T-helper 2 cell (primary cell): ENCODE data around the gene PALLD.
"Not testable (repeated sequence)": the region's sequence is repeated elsewhere in the genome, so short reads cannot be mapped to it uniquely, and the experiment has no call there.

Experiments
- DNase-seq, 5 experiments: peaks; one replicate each; pipeline versions ENCODE4 v3.0.0 to v3.0.0-alpha.2; 2012 to 2022
- total RNA-seq, 2 donors: gene quantifications; one replicate each; lab custom pipeline; 2026; lab: John Stamatoyannopoulos, UW

PALLD gene
- 0 to 1.1 reads per million in 2 donors for total RNA-seq

- no peak for DNase-seq
Measured at GRCh38 chr4:168496834-168497233, at the start of gene PALLD. Gene PALLD (plus strand): TSS chr4:168497052.

- not testable (repeated sequence) for DNase-seq
Measured at GRCh38 chr4:168449063-168449462, 47.8 kb upstream of the PALLD start.

- DNase-seq: peak in 1 of 5 experiments; percentile 65
Measured at GRCh38 chr4:168449719-168450452, 47.0 kb upstream of the PALLD start.

GRCh38 chr4:168451331-168451730 lies 45.5 kb upstream of the PALLD start:
- DNase-seq: no peak

GRCh38 chr4:168451744-168452390 lies 45.0 kb upstream of the PALLD start:
- no peak for DNase-seq

- DNase-seq: no peak
Measured at GRCh38 chr4:168453146-168453545, 43.7 kb upstream of the PALLD start.

GRCh38 chr4:168458256-168458655 lies 38.6 kb upstream of the PALLD start:
- not testable (repeated sequence) for DNase-seq

GRCh38 chr4:168461821-168462220 lies 35.0 kb upstream of the PALLD start:
- DNase-seq: no peak

GRCh38 chr4:168472920-168473319 lies 23.9 kb upstream of the PALLD start:
- no peak for DNase-seq

GRCh38 chr4:168474660-168475320 lies 22.1 kb upstream of the PALLD start:
- no peak for DNase-seq

- DNase-seq: no peak
Measured at GRCh38 chr4:168475745-168476144, 21.1 kb upstream of the PALLD start.

- no peak for DNase-seq
Measured at GRCh38 chr4:168478868-168479267, 18.0 kb upstream of the PALLD start.

GRCh38 chr4:168480931-168481611 lies 15.8 kb upstream of the PALLD start:
- peak in 3 of 5 experiments; percentile 34 to 89 (median 68) for DNase-seq

GRCh38 chr4:168483811-168484210 lies 13.0 kb upstream of the PALLD start:
- DNase-seq: no peak

- no peak for DNase-seq
Measured at GRCh38 chr4:168484626-168485025, 12.2 kb upstream of the PALLD start.

GRCh38 chr4:168485156-168485910 lies 11.5 kb upstream of the PALLD start:
- DNase-seq: no peak

GRCh38 chr4:168486912-168487281 lies 10.0 kb upstream of the PALLD start:
- DNase-seq: peak in 1 of 5 experiments; percentile 16

- DNase-seq: no peak
Measured at GRCh38 chr4:168487282-168488035, 9.4 kb upstream of the PALLD start.

- DNase-seq: no peak
Measured at GRCh38 chr4:168488869-168489274, 8.0 kb upstream of the PALLD start.

GRCh38 chr4:168489616-168490015 lies 7.2 kb upstream of the PALLD start:
- DNase-seq: no peak

- no peak for DNase-seq
Measured at GRCh38 chr4:168490711-168491110, 6.1 kb upstream of the PALLD start.

- no peak for DNase-seq
Measured at GRCh38 chr4:168491563-168491962, 5.3 kb upstream of the PALLD start.
